Ramos (cell line): Measurements from ENCODE around the gene MGLL.
"Not testable (repeated sequence)": the region's sequence is repeated elsewhere in the genome, so short reads cannot be mapped to it uniquely, and the experiment has no call there.

ENCODE experiments used
- in situ Hi-C: fragments of 300-500 bp; cut with MboI; formaldehyde crosslinking; loops from one replicate; pipeline ENCODE4 v1.14.3; 2022; ENCODE audit warnings: low sequenced_read_pairs; ENCODE audit not compliant: unreplicated experiment

Gene MGLL

GRCh38 chr3:127682175-127682554, 140.2 kb downstream of the MGLL start:
- in situ Hi-C loops, result not testable (repeated sequence)

- in situ Hi-C loops, result no loop called here
These were observed 141.5 kb downstream of the MGLL start for GRCh38 chr3:127680798-127681221.

DNA sequence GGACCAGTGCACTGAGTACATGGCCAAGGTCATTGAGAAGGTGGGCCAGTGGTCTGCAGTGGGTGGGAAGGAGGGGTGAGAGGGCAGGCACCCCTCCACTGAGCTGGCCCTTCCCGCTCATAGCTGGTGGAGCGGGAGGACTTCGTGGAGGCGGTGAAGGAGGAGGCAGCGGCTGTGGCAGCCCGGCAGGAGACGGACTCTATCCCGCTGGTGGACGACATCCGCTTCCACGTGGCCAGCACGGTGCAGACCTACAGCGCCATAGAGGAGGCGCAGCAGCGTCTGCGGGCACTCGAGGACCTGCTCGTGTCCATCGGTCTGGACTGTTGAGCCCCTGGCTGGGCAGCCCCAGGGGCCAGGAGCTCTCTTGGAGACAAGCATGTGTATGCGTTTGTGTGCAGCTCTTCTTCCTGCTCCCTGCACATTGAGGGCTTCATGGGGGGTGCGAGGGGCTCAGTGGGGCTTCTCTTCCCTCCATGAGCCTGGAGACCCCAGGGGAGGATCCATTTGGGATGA, 142.1 kb downstream of the MGLL start:
- in situ Hi-C loops, result no loop called here

GRCh38 chr3:127679534-127680145, 142.7 kb downstream of the MGLL start:
- in situ Hi-C loops, result no loop called here

- in situ Hi-C loops, result no loop called here
These were observed 143.4 kb downstream of the MGLL start for GRCh38 chr3:127678611-127679533.

DNA sequence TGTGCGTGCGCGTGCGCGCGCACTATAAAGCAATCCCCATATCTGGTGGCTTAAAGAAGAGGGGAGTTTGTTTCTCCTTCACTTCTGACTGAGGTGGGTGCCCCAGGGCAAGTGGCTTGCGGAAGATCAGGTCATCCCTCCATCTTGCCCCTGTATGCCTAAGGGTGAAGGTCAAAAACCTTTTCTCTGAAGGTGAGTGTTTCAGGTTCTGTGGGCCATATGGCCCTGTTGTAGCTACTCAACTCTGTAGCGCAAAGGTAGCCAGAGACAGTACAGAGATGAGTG, 144.1 kb downstream of the MGLL start:
- in situ Hi-C loops, result no loop called here

DNA sequence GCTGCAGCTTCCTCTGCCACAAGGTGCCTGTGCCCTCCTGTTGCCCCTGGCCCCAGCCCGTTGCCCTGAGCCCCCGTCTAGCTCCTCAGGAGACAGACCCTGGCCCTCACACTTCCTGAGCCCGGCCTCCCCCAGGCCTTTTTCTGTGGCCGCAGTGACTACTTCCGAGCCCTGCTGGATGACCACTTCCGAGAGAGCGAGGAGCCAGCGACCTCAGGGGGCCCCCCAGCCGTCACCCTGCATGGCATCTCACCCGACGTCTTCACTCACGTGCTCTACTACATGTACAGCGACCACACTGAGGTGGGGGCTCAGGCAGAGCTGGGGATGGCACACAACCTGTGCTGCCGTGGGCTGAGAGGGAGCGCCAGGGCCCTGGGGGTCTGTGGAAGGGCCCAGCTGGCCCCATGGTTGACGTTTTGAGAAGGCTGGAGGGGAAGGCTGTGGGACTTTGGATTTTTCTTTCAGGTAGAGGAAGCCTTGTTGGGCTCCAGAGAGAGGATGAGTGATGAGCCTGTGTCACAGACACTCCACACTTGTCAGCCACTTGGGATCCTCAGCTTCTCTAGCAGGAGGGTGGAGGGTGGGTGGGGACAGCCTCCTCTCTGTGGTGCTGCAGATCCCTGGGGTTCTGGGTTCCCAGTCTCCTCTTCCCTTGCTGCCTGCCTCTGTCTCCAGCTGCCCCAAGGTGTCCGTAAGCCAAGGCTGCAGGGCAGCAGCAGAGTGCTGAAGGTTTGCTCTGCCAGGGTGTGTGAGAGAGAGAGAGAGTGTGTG, 144.6 kb downstream of the MGLL start:
- in situ Hi-C loops, result no loop called here

- in situ Hi-C loops, result no loop called here
These were observed 145.4 kb downstream of the MGLL start for GRCh38 chr3:127676921-127677351.

DNA sequence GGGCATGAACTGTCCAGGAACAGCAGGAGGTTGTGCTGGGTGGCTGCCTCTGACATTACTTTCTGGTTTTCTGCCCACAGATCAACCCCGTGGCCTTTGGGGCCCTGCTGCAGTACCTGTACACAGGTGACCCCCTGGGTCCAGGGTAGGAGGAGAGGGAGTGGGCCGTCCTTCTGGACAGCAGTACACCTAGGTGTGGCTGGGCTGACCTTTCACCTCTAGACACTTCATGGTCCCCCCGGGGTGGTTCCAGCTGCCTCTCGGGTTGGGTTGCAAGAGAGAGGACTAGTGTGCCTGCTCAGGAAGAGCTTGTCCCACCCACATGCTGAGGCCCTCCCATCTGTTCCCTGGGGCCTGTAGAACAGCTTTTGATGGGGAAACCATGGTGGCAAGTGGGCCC, 145.9 kb downstream of the MGLL start:
- in situ Hi-C loops, result no loop called here

DNA sequence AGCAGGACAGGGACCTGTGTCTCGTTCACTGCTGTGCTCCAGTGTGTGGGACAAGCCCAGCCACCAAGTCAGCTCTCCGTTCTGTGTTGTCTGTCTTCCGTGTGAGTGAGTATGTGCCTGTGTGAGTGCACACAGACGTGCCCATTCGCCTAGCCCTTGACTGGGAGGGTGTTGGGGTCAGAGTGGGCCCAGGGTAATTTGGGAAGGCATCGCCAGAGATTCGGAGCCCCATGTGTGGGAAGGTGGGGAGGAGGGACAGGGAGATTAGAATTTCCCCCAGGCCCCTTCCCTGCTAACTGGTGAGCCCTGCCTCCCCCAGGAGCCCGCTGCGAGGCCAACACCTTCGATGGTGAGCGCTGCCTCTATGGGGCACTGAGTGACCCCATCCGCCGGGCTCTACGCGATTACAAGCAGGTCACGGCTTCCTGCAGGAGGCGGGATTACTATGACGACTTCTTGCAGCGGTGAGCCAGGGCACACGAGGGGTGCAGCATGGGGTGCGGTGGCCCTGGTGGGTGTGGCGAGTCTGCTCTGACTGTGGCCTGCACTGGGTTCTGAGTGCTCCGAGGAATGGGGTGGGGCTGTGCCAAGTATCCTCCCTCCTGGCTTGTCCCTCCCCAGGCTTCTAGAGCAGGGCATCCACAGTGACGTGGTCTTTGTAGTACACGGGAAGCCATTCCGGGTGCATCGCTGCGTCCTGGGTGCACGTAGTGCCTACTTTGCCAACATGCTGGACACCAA, 146.5 kb downstream of the MGLL start:
- in situ Hi-C loops, result no loop called here

DNA sequence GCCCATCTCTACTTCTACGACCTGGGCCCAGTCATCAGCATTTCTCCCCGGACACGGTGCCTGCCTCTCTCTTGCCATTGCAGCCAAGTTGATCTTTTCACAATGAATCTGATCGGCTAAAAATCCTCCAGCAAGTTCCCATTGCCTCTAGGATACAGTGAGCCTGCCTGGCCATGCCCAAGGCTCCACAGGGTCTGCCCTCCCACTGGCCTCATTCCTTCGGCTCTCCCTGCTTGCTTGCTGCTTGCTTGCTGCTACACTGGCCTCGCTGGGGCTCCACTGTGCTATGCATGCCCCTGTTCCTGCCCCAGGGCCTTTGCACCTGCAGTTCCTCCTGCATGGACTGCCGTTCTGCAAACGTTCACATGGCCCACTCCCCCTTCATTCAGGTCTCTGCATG, 147.5 kb downstream of the MGLL start:
- in situ Hi-C loops, result no loop called here

GRCh38 chr3:127674101-127674721, 148.1 kb downstream of the MGLL start:
- in situ Hi-C loops, result no loop called here

DNA sequence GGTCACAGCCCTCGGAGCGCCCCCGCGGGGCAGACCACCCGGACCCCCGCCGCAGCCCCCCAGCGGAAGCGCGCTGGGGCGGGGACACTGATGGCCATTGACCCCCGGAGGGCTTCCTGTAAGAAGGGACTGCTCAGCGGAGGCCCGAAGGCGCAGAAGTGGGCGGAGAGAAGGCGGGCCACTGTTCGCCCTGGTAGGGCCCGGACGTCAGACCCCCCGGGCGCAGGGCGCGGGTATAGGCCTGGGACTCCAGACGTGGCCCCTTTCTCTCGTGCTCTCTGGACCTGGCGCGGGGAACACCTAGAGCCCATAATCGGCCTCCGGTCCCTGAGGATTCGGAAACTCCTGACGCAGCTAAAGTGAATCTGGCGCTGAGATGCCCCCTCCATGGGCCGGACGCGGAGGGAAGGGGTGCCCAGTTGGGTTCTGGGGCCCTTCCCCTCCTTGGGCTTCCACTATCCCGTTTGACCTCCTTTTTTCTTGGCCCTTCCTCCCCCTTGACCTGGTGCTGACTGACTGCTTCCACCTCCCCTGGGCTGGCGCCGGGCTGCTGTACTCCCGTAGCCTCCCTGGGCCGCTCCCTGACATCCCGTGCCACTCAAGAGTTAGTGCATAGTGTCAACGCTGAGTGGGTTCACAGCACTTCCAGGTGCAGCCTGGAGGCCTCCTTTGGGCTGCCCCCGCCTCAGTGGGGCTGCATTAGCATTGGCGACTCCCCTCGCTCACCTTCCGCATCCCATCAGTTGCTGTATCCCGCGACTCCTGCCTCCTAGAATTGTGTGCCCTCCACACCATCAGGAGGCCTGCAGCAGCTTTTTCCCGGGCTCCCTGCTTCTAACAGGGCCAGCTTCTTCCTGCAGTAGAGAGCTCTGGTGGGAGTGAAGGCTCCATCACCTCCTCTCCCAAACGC, 148.9 kb downstream of the MGLL start:
- in situ Hi-C loops, result no loop called here

GRCh38 chr3:127672429-127673190, 149.7 kb downstream of the MGLL start, which contains the start of gene ABTB1:
Gene ABTB1, plus strand, starts transcription at chr3:127672952. Its CDS starts 74 bp downstream, at chr3:127673026.
- in situ Hi-C loops, result no loop called here

- in situ Hi-C loops, result no loop called here
These were observed 150.5 kb downstream of the MGLL start for GRCh38 chr3:127671523-127672428.

DNA sequence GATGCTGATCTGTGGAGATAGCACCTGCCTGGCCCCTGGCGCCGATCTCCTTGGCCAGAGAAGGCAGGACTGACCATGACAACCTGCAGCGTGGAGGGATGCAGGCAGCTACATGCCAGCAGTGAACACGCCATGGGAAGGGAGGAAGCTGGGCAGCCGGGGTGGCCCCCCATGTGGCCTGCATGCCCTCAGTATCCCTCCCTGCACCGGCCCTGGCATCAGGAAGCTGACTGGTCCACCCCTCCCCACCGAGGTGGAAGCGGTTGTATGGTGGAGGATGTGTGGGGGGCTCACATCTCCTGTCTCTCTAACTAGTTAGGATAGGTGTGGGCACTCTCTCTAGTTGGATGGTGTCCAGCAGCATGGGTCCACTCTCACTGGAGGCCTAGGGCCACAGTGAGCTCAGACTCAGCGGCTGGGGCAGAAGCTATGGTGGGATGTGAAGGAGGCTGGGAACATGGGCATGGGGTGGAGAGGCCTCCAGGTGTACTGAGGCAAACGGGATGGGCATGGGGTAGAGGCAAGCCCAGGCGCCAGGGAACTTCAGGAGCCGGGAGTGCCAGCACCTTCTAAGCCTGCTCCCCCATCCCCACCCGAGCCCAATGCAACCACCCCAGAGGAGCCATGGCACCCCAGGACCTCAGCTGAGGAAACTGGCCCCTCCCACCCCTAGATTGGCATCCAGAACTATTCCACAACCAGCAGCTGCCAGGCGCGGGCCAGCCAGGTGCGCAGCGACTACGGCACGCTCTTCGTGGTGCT, 151.4 kb downstream of the MGLL start:
- in situ Hi-C loops, result no loop called here
